ENCODE results near the gene BLZF1.
"Not testable (repeated sequence)": the region's sequence is repeated elsewhere in the genome, so short reads cannot be mapped to it uniquely, and the experiment has no call there.

Gene BLZF1

DNA sequence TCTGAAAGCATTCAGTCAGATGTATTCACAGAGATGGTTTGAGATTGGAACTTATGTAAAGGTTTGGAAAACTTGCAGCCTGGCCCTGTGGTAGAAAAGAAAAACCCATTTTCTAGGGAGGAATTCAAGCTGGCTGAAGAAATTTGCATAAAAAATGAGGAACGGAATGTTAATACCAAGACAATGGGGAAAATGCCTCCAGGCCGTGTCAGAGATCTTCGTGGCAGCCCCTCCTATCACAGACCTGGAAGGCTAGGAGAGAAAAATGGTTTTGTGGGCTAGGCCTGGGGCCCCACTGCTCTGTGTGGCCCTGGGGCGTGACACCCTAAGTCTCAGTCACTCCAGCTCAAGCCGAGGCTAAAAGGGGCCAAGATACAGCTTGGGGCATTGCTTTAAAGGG is 27.1 kb upstream of the BLZF1 start:
- TF ChIP-seq, protein P1, sequence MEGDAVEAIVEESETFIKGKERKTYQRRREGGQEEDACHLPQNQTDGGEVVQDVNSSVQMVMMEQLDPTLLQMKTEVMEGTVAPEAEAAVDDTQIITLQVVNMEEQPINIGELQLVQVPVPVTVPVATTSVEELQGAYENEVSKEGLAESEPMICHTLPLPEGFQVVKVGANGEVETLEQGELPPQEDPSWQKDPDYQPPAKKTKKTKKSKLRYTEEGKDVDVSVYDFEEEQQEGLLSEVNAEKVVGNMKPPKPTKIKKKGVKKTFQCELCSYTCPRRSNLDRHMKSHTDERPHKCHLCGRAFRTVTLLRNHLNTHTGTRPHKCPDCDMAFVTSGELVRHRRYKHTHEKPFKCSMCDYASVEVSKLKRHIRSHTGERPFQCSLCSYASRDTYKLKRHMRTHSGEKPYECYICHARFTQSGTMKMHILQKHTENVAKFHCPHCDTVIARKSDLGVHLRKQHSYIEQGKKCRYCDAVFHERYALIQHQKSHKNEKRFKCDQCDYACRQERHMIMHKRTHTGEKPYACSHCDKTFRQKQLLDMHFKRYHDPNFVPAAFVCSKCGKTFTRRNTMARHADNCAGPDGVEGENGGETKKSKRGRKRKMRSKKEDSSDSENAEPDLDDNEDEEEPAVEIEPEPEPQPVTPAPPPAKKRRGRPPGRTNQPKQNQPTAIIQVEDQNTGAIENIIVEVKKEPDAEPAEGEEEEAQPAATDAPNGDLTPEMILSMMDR (conservative IDR thresholded peaks at IDR 0.05; ENCODE audit: low read depth, low read length): no peak

GRCh38 chr1:169342096-169342495 is 25.9 kb upstream of the BLZF1 start:
- DNase-seq (ENCODE audit: low read depth): not testable (repeated sequence)

More for the DNA sequence above, 27.1 kb upstream of the BLZF1 start:
- H3K4me3 ChIP-seq (ENCODE audit: low read depth, low read length): no peak overlapping the region
- DNase-seq (ENCODE audit: low read depth): no peak

DNA sequence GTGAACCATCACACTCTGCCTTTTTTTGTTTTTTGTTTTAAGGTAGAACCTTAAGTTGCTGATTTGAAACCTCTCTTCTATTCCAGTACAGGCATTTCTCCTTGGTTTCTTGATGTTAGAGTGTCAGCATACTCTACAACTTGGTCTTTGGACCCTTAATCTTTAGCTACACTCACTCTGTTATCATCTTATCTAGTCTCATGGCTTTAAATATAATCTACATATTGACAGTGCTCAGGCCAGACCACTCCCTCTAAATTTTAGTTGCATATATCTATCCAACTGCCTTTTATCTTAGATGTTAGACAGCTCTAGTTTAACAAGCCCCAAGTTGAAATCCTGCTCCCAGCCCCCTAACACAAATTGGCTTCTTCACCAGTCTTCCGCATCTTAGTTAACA is 22.5 kb upstream of the BLZF1 start:
- no peak overlapping the region for H3K4me3 ChIP-seq (ENCODE audit: low read depth, low read length)
- TF ChIP-seq, protein P1 (conservative IDR thresholded peaks at IDR 0.05; ENCODE audit: low read depth, low read length): no peak
- no peak for DNase-seq (ENCODE audit: low read depth)

More at GRCh38 chr1:169342096-169342495, 25.9 kb upstream of the BLZF1 start:
- H3K4me3 ChIP-seq (ENCODE audit: low read depth, low read length): not testable (repeated sequence)

GRCh38 chr1:169346036-169346589 is 21.9 kb upstream of the BLZF1 start:
- no peak overlapping the region for H3K4me3 ChIP-seq (ENCODE audit: low read depth, low read length)
- DNase-seq (ENCODE audit: low read depth): no peak
- TF ChIP-seq, protein P1 (conservative IDR thresholded peaks at IDR 0.05; ENCODE audit: low read depth, low read length): no peak

DNA sequence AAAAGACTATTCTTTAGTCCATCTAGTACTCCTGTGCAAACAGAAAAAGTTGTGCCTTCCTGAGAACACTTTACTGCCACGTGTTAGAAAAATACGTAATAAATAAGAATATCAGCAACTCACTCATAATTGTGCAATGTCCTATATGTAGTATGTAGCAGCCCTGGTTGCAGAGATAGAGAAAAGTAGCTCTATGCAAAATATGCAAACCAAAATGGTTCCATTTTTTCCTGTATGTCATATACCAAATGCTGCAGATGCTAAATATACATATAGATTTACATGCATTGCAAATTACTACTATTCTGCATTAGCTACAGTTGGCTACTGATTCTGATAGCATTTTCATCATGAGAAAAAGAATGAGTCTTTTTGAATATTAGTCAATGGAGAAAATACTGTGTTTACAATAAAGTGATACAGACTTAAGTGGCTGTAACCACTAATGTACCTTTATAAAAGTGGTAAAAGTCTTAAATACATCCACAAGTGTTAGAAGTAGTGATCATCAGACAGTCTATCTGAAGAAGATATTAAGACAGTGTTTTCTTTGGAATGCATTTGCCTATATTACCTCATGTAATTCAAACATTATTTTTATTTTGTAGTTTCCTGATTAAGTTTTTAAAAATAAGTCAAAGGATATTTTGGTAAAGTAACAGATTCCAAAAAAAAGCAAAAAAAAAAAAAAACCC is 20.2 kb upstream of the BLZF1 start:
- TF ChIP-seq, protein P1 (conservative IDR thresholded peaks at IDR 0.05; ENCODE audit: low read depth, low read length): no peak
- H3K4me3 ChIP-seq (ENCODE audit: low read depth, low read length): no peak overlapping the region
- no peak for DNase-seq (ENCODE audit: low read depth)

GRCh38 chr1:169348383-169349036 is 19.5 kb upstream of the BLZF1 start:
- TF ChIP-seq, protein P1 (conservative IDR thresholded peaks at IDR 0.05; ENCODE audit: low read depth, low read length): peak; percentile 73
- H3K4me3 ChIP-seq (ENCODE audit: low read depth, low read length): no peak overlapping the region
- DNase-seq (ENCODE audit: low read depth): peak; percentile 82

DNA sequence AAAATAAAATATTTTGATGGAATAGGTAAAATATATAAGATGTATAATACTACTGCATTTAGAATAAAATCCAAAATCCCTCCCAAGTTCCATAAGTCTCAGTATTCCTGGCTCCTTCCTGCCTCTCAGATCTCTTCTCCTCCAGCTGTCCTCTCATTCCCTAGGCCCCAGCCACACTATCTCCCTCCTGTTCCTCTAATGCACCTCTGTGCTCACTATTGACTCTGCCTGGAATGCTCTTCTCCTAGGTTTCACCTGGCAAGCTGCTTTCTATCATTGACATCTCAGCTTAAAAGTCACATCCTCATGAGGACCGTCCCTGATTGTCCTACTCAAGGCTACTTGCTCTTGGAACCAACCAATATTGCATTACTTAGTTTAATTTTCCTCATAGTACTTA is 7.6 kb upstream of the BLZF1 start:
- no peak for DNase-seq (ENCODE audit: low read depth)
- TF ChIP-seq, protein P1 (conservative IDR thresholded peaks at IDR 0.05; ENCODE audit: low read depth, low read length): no peak
- H3K4me3 ChIP-seq (ENCODE audit: low read depth, low read length): no peak overlapping the region
